H1 (cell line): Measurements from ENCODE around the gene SPSB2. TPM values are rescaled to one million over a fixed set of nuclear protein-coding genes. Genes with fewer than 3 reads are reported as not detected.

Experiments
- CTCF ChIA-PET: fragments of 300-600 bp; sonication (Branson Sonifier 250); formaldehyde crosslinking; loops from one replicate; lab custom pipeline; 2021; ENCODE audit not compliant: partially characterized antibody; lab: Charles Lee
- POLR2A ChIA-PET: fragments of 300-600 bp; sonication (Branson Sonifier 250); formaldehyde crosslinking; loops from one replicate; lab custom pipeline; 2021; ENCODE audit warnings: inconsistent platforms; ENCODE audit not compliant: partially characterized antibody; lab: Charles Lee
- DNase-seq, 2 experiments: peaks; one replicate each; pipeline versions ENCODE4 v3.0.0 to v3.0.0-alpha.2; 2010 to 2022; ENCODE audit warnings: low spot score in 2 of 2, low read depth in 1 of 2, mixed read lengths in 1 of 2
- FAIRE-seq: peaks from 2 replicates; lab custom pipeline; 2011; peaks lifted over from hg19 to GRCh38; lab: Jason Lieb, UNC
- H2AFZ ChIP-seq: 2 replicates; pipeline ENCODE4 v1.8.1; 2012; ENCODE audit warnings: low read length, inconsistent platforms
- H2AK5ac ChIP-seq: 2 replicates; pipeline ENCODE4 v1.6.1; 2013; ENCODE audit warnings: low read depth, low read length
- H2BK120ac ChIP-seq: replicated peaks from 2 replicates; pipeline ENCODE3; 2013; ENCODE audit warnings: low read depth, low read length, inconsistent platforms
- H2BK12ac ChIP-seq: 2 replicates; pipeline ENCODE4 v1.6.1; 2013; ENCODE audit warnings: low read depth, low read length
- H2BK15ac ChIP-seq: 2 replicates; pipeline ENCODE4 v1.6.1; 2013; ENCODE audit warnings: low read length
- H2BK20ac ChIP-seq: 2 replicates; pipeline ENCODE4 v1.6.1; 2013; ENCODE audit warnings: low read length
- H2BK5ac ChIP-seq: 2 replicates; pipeline ENCODE4 v1.6.1; 2013; ENCODE audit warnings: low read depth, low read length
- H3K14ac ChIP-seq: 2 replicates; pipeline ENCODE4 v1.6.1; 2013; ENCODE audit warnings: inconsistent platforms; ENCODE audit not compliant: insufficient read length
- H3K18ac ChIP-seq: 2 replicates; pipeline ENCODE4 v1.6.1; 2013; ENCODE audit warnings: low read length; ENCODE audit errors: extremely low read depth
- H3K23ac ChIP-seq: 2 replicates; pipeline ENCODE4 v1.6.1; 2013; ENCODE audit warnings: inconsistent platforms; ENCODE audit not compliant: insufficient read length
- H3K23me2 ChIP-seq: 2 replicates; pipeline ENCODE4 v1.6.1; 2013; ENCODE audit warnings: low read depth, low read length
- H3K27ac ChIP-seq: 2 replicates; pipeline ENCODE4 v1.6.1; 2011; ENCODE audit warnings: low read depth, low read length, inconsistent platforms
- H3K27me3 ChIP-seq, 4 experiments: replicated peaks in 1 of 4; 1 replicate in 1 of 4; 2 replicates in 3 of 4; pipeline versions ENCODE4 v1.6.1 to v1.8.1; 2011 to 2013; ENCODE audit warnings: low read length in 3 of 4, mild to moderate bottlenecking in 3 of 4, inconsistent platforms in 2 of 4, mixed read lengths in 2 of 4, moderate library complexity in 1 of 4; ENCODE audit not compliant: control insufficient read depth in 3 of 4, insufficient read depth in 3 of 4; ENCODE audit errors: extremely low read depth in 1 of 4
- H3K36me3 ChIP-seq, 4 experiments: 2 replicates each; pipeline versions ENCODE4 v1.6.1 to v1.8.1; 2011 to 2013; ENCODE audit warnings: mild to moderate bottlenecking in 4 of 4, low read length in 3 of 4, moderate library complexity in 2 of 4, control low read depth in 1 of 4, inconsistent platforms in 1 of 4; ENCODE audit not compliant: insufficient read depth in 4 of 4, control insufficient read depth in 2 of 4
- H3K4ac ChIP-seq: replicated peaks from 2 replicates; pipeline ENCODE3; 2013; ENCODE audit warnings: low read length, low read depth, mixed read lengths, inconsistent platforms; ENCODE audit not compliant: insufficient read length
- H3K4me1 ChIP-seq, 4 experiments: replicated peaks in 1 of 4; 1 replicate in 1 of 4; 2 replicates in 3 of 4; pipeline versions ENCODE4 v1.6.1 to v1.8.1; 2011 to 2013; ENCODE audit warnings: low read length in 3 of 4, inconsistent platforms in 2 of 4, mixed read lengths in 1 of 4; ENCODE audit not compliant: insufficient read depth in 4 of 4, control insufficient read depth in 3 of 4
- H3K4me2 ChIP-seq, 2 experiments: 2 replicates each; pipeline versions ENCODE4 v1.6.1 to v1.8.1; 2011 to 2013; ENCODE audit warnings: low read depth in 2 of 2, low read length in 2 of 2, control low read depth in 1 of 2, inconsistent platforms in 1 of 2, mild to moderate bottlenecking in 1 of 2; ENCODE audit not compliant: insufficient read depth in 1 of 2
- H3K4me3 ChIP-seq, 4 experiments: fragments of 200-600, 300-600 bp in 1 of 4; sonication (generic), shearing (Covaris generic), sonication (Bioruptor Twin) in 1 of 4; 2 replicates each; pipeline versions ENCODE4 v1.5.1 to v1.8.1; 2011 to 2016; ENCODE audit warnings: low read length in 4 of 4, low read depth in 3 of 4, control low read depth in 2 of 4, inconsistent platforms in 2 of 4, mild to moderate bottlenecking in 2 of 4, mixed read lengths in 1 of 4, moderate library complexity in 1 of 4; ENCODE audit not compliant: insufficient read depth in 2 of 4; ENCODE audit errors: extremely low read depth in 1 of 4
- H3K56ac ChIP-seq: replicated peaks from 2 replicates; pipeline ENCODE3; 2013; ENCODE audit warnings: low read depth, mild to moderate bottlenecking, mixed read lengths, low read length, inconsistent platforms; ENCODE audit not compliant: insufficient read length
- H3K79me1 ChIP-seq: 2 replicates; pipeline ENCODE4 v1.6.1; 2013; ENCODE audit warnings: low read depth, low read length, control low read depth
- H3K79me2 ChIP-seq, 2 experiments: 2 replicates each; pipeline versions ENCODE4 v1.6.1 to v1.8.1; 2012 to 2013; ENCODE audit warnings: low read length in 2 of 2, mild to moderate bottlenecking in 2 of 2, inconsistent platforms in 1 of 2; ENCODE audit not compliant: insufficient read depth in 2 of 2, control insufficient read depth in 1 of 2
- H3K9ac ChIP-seq, 4 experiments: replicated peaks in 1 of 4; 1 replicate in 1 of 4; 2 replicates in 3 of 4; pipeline versions ENCODE4 v1.6.1 to v1.8.1; 2011 to 2013; ENCODE audit warnings: low read depth in 3 of 4, low read length in 3 of 4, control low read depth in 2 of 4, mild to moderate bottlenecking in 2 of 4, moderate library complexity in 2 of 4, inconsistent platforms in 1 of 4; ENCODE audit errors: extremely low read depth in 1 of 4
- H3K9me3 ChIP-seq, 2 experiments: 2 replicates each; pipeline versions ENCODE4 v1.6.1 to v1.8.1; 2012 to 2013; ENCODE audit warnings: mild to moderate bottlenecking in 2 of 2, moderate library complexity in 2 of 2, control low read depth in 1 of 2, inconsistent platforms in 1 of 2, low read depth in 1 of 2, low read length in 1 of 2, mixed read lengths in 1 of 2; ENCODE audit not compliant: insufficient read depth in 2 of 2
- H4K20me1 ChIP-seq, 2 experiments: replicated peaks in 1 of 2; 2 replicates each; pipeline versions ENCODE3 to v1.8.1; 2011 to 2013; ENCODE audit warnings: inconsistent platforms in 2 of 2, low read length in 2 of 2, mild to moderate bottlenecking in 1 of 2; ENCODE audit not compliant: insufficient read depth in 2 of 2, control insufficient read depth in 1 of 2
- H4K5ac ChIP-seq: 2 replicates; pipeline ENCODE4 v1.6.1; 2013; ENCODE audit warnings: low read length, low read depth, mixed read lengths, inconsistent platforms; ENCODE audit not compliant: insufficient read length
- H4K8ac ChIP-seq: 2 replicates; pipeline ENCODE4 v1.8.0; 2013; ENCODE audit warnings: mild to moderate bottlenecking, moderate library complexity, low read length, inconsistent platforms; ENCODE audit not compliant: insufficient read depth; ENCODE audit errors: extremely low read depth
- H4K91ac ChIP-seq: replicated peaks from 2 replicates; pipeline ENCODE3; 2013; ENCODE audit warnings: low read length, mixed read lengths, inconsistent platforms; ENCODE audit not compliant: insufficient read length
- KDM5A ChIP-seq: fragments of 200-600 bp; IDR thresholded peaks from 2 replicates; pipeline ENCODE4 v1.7.1; 2012; ENCODE audit warnings: mild to moderate bottlenecking, low read length, inconsistent platforms, mixed read lengths
- WGBS, 2 experiments: shearing (Covaris generic) in 1 of 2; methylation state at CpG; one replicate each; pipeline versions ENCODE4 v1.1.6 to v1.1.7; 2013 to 2015; ENCODE audit warnings: low lambda C conversion rate in 2 of 2, mixed read lengths in 2 of 2, inconsistent platforms in 1 of 2, low coverage in 1 of 2, missing lambda C conversion rate in 1 of 2; ENCODE audit not compliant: insufficient replicate concordance in 2 of 2, insufficient coverage in 1 of 2, insufficient read length in 1 of 2; ENCODE audit errors: extremely low coverage in 1 of 2, missing lambda C conversion rate in 1 of 2; 5-methylcytosine and 5-hydroxymethylcytosine counted together
- polyA plus RNA-seq, 7 experiments: library from polyadenylated mRNA; depleted of rRNA in 3 of 7; stranded (reverse) in 5 of 7; unstranded in 2 of 7; fragments of >200 nt in 5 of 7; fragments of 200-250 nt in 2 of 7; gene quantifications; 1 replicate in 5 of 7; 2 replicates in 1 of 7; 4 replicates in 1 of 7; pipeline versions ENCODE4 v1.2.1 to v1.2.3, GENCODE V29; 2011 to 2013; ENCODE audit warnings: missing spikeins in 2 of 7, mixed read lengths in 2 of 7
- total RNA-seq: library from RNA; stranded (reverse); fragmentation: NEBNext Ultra II Directional; extraction: Animal tissue kit (Norgen Biotek cat#: 25700); gene quantifications from 2 replicates; pipeline ENCODE4 v1.2.1, GENCODE V29; 2021
- TF ChIP-seq, protein P1 (sequence below): IDR thresholded peaks from 2 replicates; pipeline ENCODE4 v1.6.1; 2012; ENCODE audit warnings: low read length, inconsistent platforms

SPSB2 gene
- total and polyA plus RNA-seq, 2 of the 8 experiments (the other 6 are each of a cell fraction or from before 2014, with no cell fraction given): 13.0 to 23.2 TPM

DNA sequence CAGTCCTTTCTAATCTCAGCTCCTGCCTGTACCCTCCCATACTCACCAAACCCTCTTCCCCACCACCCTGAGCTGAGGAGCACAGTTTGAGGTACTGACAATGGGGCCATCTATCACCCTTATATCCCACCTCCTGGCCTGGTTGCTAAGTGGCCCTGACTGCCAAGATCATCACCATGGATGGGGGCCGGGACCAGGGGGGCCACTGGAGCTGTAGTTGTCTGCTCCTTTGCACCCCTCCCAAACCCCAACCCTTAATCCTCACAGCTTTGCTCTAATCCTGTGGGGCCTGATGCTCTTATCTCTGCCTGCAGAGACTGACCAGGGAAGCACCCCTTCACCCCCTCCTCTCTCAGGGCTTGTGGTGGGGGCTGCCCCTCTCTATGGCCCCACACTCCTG lies 32.8 kb downstream of the SPSB2 start:
- Histone ChIP-seq H3K27me3 (no peaks in the 10 kb centered on the region), H3K9ac (no peak overlapping the region), H4K91ac (no peak overlapping the region), H3K4me3 (no peak overlapping the region), H3K4me1 (peaks cover 0 to 3% (median 2%) of the 10 kb centered on the region in 4 experiments; a peak in 1 of 7 replicates), H3K79me2 (no peaks in the 10 kb centered on the region), H3K14ac (no peak overlapping the region), H3K27ac (no peak overlapping the region), H3K4ac (no peak overlapping the region), H3K56ac (no peak overlapping the region), H3K23me2 (no peaks in the 10 kb centered on the region), H2BK120ac (no peak overlapping the region), H3K36me3 (peaks cover 20 to 58% (median 42%) of the 10 kb centered on the region in 4 experiments), H3K9me3 (no peaks in the 10 kb centered on the region), H2AFZ (no peak overlapping the region), H4K5ac (no peak overlapping the region), H2BK15ac (no peak overlapping the region), H3K18ac (no peak overlapping the region), H2BK12ac (no peak overlapping the region), H2BK20ac (no peak overlapping the region), H4K20me1 (peaks cover 7 to 8% of the 10 kb centered on the region in 2 experiments), H4K8ac (no peak overlapping the region), H2BK5ac (no peak overlapping the region), H3K79me1 (no peaks in the 10 kb centered on the region), H3K23ac (no peak overlapping the region), H3K4me2 (no peak overlapping the region), H2AK5ac (no peak overlapping the region)
- POLR2A ChIA-PET: interaction anchor here (0.6 to 27.1 kb wide), 9 partner anchors 5 to 121 kb away, joined by 3 to 588 read pairs (median 8); partner anchors contain the start of genes C12orf57, CDCA3, GNB3 and GPR162
- no peak for FAIRE-seq
- no peak for DNase-seq
- CTCF ChIA-PET: interaction anchor here (0.5 to 23.7 kb wide), 11 partner anchors 7 to 375 kb away, joined by 3 to 532 read pairs (median 5); partner anchors contain the start of genes CD4, CDCA3, GNB3 and GPR162
- WGBS, 2 experiments: 80% methylated on average over 1 of the region's 1 CpG; no CpG with 5 or more reads in 1 of the 2 experiments
- TF ChIP-seq KDM5A: no peak
- TF ChIP-seq, protein P1, sequence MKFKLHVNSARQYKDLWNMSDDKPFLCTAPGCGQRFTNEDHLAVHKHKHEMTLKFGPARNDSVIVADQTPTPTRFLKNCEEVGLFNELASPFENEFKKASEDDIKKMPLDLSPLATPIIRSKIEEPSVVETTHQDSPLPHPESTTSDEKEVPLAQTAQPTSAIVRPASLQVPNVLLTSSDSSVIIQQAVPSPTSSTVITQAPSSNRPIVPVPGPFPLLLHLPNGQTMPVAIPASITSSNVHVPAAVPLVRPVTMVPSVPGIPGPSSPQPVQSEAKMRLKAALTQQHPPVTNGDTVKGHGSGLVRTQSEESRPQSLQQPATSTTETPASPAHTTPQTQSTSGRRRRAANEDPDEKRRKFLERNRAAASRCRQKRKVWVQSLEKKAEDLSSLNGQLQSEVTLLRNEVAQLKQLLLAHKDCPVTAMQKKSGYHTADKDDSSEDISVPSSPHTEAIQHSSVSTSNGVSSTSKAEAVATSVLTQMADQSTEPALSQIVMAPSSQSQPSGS: no peak
